Measurements from ENCODE around the gene GCK. TPM values are rescaled to one million over a fixed set of nuclear protein-coding genes. Genes with fewer than 3 reads are reported as not detected.

Gene GCK
- total RNA-seq, 1 donor from 2014 or later: not detected

GRCh38 chr7:44141221-44141850, 47.9 kb downstream of the GCK start, which contains the start of gene MYL7:
TSS of gene MYL7 (minus strand) at chr7:44141332. CDS start at chr7:44141305, 27 bp downstream.
- TF ChIP-seq CTCF (IDR thresholded peaks at IDR 0.05): no peak
- DNase-seq (ENCODE audit: extremely low spot score, unreplicated experiment): no peak
- Mint-ChIP-seq H3K4me3 (ENCODE audit: unreplicated experiment) (no peak within 1 kb of the TSS), H3K9me3 (ENCODE audit: unreplicated experiment) (no peaks in the 10 kb centered on the region), H3K36me3 (ENCODE audit: unreplicated experiment) (no peaks in the 10 kb centered on the region), H3K27me3 (ENCODE audit: unreplicated experiment) (peaks cover 8% of the 10 kb centered on the region), H3K27ac (ENCODE audit: unreplicated experiment) (no peak within 1 kb of the TSS), H3K4me1 (ENCODE audit: unreplicated experiment) (peaks cover 3% of the 10 kb centered on the region)

GRCh38 chr7:44140341-44140740, 48.9 kb downstream of the GCK start:
- no peaks in the 10 kb centered on the region for H3K36me3 Mint-ChIP-seq (ENCODE audit: unreplicated experiment)
- no peaks in the 10 kb centered on the region for H3K4me1 Mint-ChIP-seq (ENCODE audit: unreplicated experiment)
- peaks cover 8% of the 10 kb centered on the region for H3K27me3 Mint-ChIP-seq (ENCODE audit: unreplicated experiment)
- TF ChIP-seq CTCF (IDR thresholded peaks at IDR 0.05): no peak
- H3K4me3 Mint-ChIP-seq (ENCODE audit: unreplicated experiment): no peak overlapping the region
- no peak for DNase-seq (ENCODE audit: extremely low spot score, unreplicated experiment)
- H3K27ac Mint-ChIP-seq (ENCODE audit: unreplicated experiment): no peak overlapping the region
- no peaks in the 10 kb centered on the region for H3K9me3 Mint-ChIP-seq (ENCODE audit: unreplicated experiment)

- DNase-seq (ENCODE audit: extremely low spot score, unreplicated experiment): no peak
- TF ChIP-seq CTCF (IDR thresholded peaks at IDR 0.05): no peak
- Mint-ChIP-seq H3K9me3 (ENCODE audit: unreplicated experiment) (no peaks in the 10 kb centered on the region), H3K27me3 (ENCODE audit: unreplicated experiment) (peaks cover 4% of the 10 kb centered on the region), H3K4me1 (ENCODE audit: unreplicated experiment) (no peaks in the 10 kb centered on the region), H3K4me3 (ENCODE audit: unreplicated experiment) (no peak overlapping the region), H3K36me3 (ENCODE audit: unreplicated experiment) (no peaks in the 10 kb centered on the region), H3K27ac (ENCODE audit: unreplicated experiment) (no peak overlapping the region)
Observed at GRCh38 chr7:44139311-44140010, 49.8 kb downstream of the GCK start.

GRCh38 chr7:44138698-44139097, 50.5 kb downstream of the GCK start:
- no peaks in the 10 kb centered on the region for H3K9me3 Mint-ChIP-seq (ENCODE audit: unreplicated experiment)
- peaks cover 8% of the 10 kb centered on the region for H3K27me3 Mint-ChIP-seq (ENCODE audit: unreplicated experiment)
- H3K36me3 Mint-ChIP-seq (ENCODE audit: unreplicated experiment): no peaks in the 10 kb centered on the region
- H3K4me1 Mint-ChIP-seq (ENCODE audit: unreplicated experiment): no peaks in the 10 kb centered on the region
- no peak overlapping the region for H3K4me3 Mint-ChIP-seq (ENCODE audit: unreplicated experiment)
- no peak for DNase-seq (ENCODE audit: extremely low spot score, unreplicated experiment)
- no peak for TF ChIP-seq CTCF (IDR thresholded peaks at IDR 0.05)
- no peak overlapping the region for H3K27ac Mint-ChIP-seq (ENCODE audit: unreplicated experiment)

GRCh38 chr7:44136731-44137130, 52.5 kb downstream of the GCK start:
- no peak for DNase-seq (ENCODE audit: extremely low spot score, unreplicated experiment)
- Mint-ChIP-seq H3K4me1 (ENCODE audit: unreplicated experiment) (peaks cover 4% of the 10 kb centered on the region), H3K4me3 (ENCODE audit: unreplicated experiment) (no peak overlapping the region), H3K27me3 (ENCODE audit: unreplicated experiment) (peaks cover 6% of the 10 kb centered on the region), H3K27ac (ENCODE audit: unreplicated experiment) (no peak overlapping the region), H3K36me3 (ENCODE audit: unreplicated experiment) (no peaks in the 10 kb centered on the region), H3K9me3 (ENCODE audit: unreplicated experiment) (no peaks in the 10 kb centered on the region)
- TF ChIP-seq CTCF (IDR thresholded peaks at IDR 0.05): no peak
